ENCODE results near the gene ZNF581.
A peak's percentile ranks its signal among the peaks of the same experiment; 100 is the strongest.

Gene ZNF581

GRCh38 chr19:55611983-55612645 lies 31.3 kb upstream of the ZNF581 start:
- DNase-seq = no peak

- no peak for DNase-seq
These were observed 30.1 kb upstream of the ZNF581 start for GRCh38 chr19:55613396-55613795.

- no peak for DNase-seq
These were observed 29.3 kb upstream of the ZNF581 start for GRCh38 chr19:55613930-55614710.

GRCh38 chr19:55614711-55615542 lies 28.5 kb upstream of the ZNF581 start:
- no peak for DNase-seq

GRCh38 chr19:55615543-55616394 lies 27.7 kb upstream of the ZNF581 start:
- DNase-seq = no peak

GRCh38 chr19:55616395-55616875 lies 27.0 kb upstream of the ZNF581 start:
- DNase-seq = no peak

- DNase-seq = no peak
These were observed 26.0 kb upstream of the ZNF581 start for GRCh38 chr19:55617426-55617825.

- no peak for DNase-seq
These were observed 25.0 kb upstream of the ZNF581 start for GRCh38 chr19:55618426-55618825.

- no peak for DNase-seq
These were observed 24.2 kb upstream of the ZNF581 start for GRCh38 chr19:55619286-55619685.

- DNase-seq = no peak
These were observed 22.8 kb upstream of the ZNF581 start for GRCh38 chr19:55620410-55621204.

GRCh38 chr19:55621205-55621672 lies 22.2 kb upstream of the ZNF581 start:
- DNase-seq = no peak

- no peak for DNase-seq
These were observed 21.7 kb upstream of the ZNF581 start for GRCh38 chr19:55621673-55622231.

- no peak for DNase-seq
These were observed 21.0 kb upstream of the ZNF581 start for GRCh38 chr19:55622242-55622969.

GRCh38 chr19:55623130-55623529 lies 20.3 kb upstream of the ZNF581 start:
- no peak for DNase-seq

GRCh38 chr19:55623561-55623960 lies 19.9 kb upstream of the ZNF581 start:
- DNase-seq = no peak

- DNase-seq = peak; percentile 95
These were observed 19.1 kb upstream of the ZNF581 start, which contains the start of gene ZNF784 for GRCh38 chr19:55624109-55625003. Gene ZNF784 (minus strand): TSS chr19:55624566. CDS start chr19:55624561, 5 bp downstream.

- no peak for DNase-seq
These were observed 18.5 kb upstream of the ZNF581 start for GRCh38 chr19:55625004-55625326.

- no peak for DNase-seq
These were observed 17.1 kb upstream of the ZNF581 start for GRCh38 chr19:55626350-55626749.

GRCh38 chr19:55632463-55632834 lies 11.0 kb upstream of the ZNF581 start:
- DNase-seq = peak; percentile 83

Data from NCI-H1105 treated with DMSO at 0.1 percent for 48 hours (cell line).